PC-3 (cell line): ENCODE data around the gene TWNK.

Experiments
- EZH2 ChIP-seq: fragments of 300-600 bp; sonication (generic); IDR thresholded peaks from one replicate; pipeline ENCODE4 v1.6.1; 2017; ENCODE audit warnings: antibody characterized with exemption, mild to moderate bottlenecking, low read length; ENCODE audit not compliant: unreplicated experiment
- EZH2phosphoT487 ChIP-seq: fragments of 300-600 bp; sonication (generic); IDR thresholded peaks from 2 replicates; pipeline ENCODE4 v1.6.1; 2018; ENCODE audit warnings: mild to moderate bottlenecking, antibody characterized with exemption, low read length, borderline replicate concordance
- TF ChIP-seq, protein P1 (sequence below): fragments of 300-600 bp; sonication (generic); conservative IDR thresholded peaks from 2 replicates; pipeline ENCODE4 v1.5.1; 2017; ENCODE audit warnings: antibody characterized with exemption, low read depth, mild to moderate bottlenecking, low read length

DNA sequence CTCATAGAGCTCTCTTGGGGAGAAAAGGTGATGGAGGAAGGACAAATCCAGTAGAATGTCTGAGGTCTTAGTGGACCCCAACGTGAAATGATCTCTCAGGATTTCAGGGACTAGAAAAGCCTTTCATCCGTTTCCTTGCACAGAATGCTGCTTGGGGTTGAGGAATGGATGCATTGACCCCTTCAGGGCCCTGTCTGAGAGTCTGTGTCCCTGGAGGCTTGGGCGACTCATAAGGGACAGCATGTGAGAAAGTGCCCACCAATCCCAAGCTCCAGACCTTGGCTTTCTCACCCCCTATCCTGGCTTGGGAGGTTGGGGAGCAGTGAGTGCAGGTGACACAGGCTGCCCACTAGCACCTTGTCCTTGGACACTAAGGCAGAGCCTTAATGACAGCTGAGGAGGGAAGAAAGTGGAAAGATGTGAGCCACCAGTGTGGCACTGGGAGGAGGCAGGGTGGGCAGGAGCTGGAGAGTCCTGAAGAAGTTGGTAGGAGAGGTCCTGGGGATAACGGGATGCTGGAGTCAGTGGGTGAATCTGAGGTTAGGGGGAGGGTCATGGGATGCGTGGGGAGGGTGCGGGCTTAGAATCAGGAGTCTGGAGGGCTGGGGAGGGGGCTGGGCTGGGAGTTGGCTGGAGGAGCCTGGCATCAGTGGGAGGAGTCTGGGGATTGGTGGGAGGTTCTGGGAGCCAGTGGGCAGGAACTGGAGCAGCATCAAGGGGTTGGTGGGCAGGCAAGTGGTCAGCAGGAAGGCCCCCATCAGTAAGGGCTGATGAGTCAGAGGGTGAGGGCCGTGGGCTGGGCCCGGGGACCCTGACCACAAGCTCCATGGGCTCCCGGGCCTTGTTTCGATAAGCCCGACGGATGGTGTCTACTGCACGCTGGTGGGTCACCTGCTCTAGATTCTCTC, 20.8 kb downstream of the TWNK start:
- TF ChIP-seq, protein P1, sequence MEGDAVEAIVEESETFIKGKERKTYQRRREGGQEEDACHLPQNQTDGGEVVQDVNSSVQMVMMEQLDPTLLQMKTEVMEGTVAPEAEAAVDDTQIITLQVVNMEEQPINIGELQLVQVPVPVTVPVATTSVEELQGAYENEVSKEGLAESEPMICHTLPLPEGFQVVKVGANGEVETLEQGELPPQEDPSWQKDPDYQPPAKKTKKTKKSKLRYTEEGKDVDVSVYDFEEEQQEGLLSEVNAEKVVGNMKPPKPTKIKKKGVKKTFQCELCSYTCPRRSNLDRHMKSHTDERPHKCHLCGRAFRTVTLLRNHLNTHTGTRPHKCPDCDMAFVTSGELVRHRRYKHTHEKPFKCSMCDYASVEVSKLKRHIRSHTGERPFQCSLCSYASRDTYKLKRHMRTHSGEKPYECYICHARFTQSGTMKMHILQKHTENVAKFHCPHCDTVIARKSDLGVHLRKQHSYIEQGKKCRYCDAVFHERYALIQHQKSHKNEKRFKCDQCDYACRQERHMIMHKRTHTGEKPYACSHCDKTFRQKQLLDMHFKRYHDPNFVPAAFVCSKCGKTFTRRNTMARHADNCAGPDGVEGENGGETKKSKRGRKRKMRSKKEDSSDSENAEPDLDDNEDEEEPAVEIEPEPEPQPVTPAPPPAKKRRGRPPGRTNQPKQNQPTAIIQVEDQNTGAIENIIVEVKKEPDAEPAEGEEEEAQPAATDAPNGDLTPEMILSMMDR, result no peak
- TF ChIP-seq EZH2phosphoT487 (no peak), EZH2 (no peak)
